22Rv1 (cell line): ENCODE measurements around the gene SLC12A8.

Source experiments
- H3K27ac ChIP-seq: fragments of 450-650 bp; 2 replicates; pipeline ENCODE4 v1.5.1; 2017
- ZFX ChIP-seq: fragments of 450-650 bp; IDR thresholded peaks from 2 replicates; pipeline ENCODE4 v1.6.1; 2017; ENCODE audit warnings: antibody characterized with exemption, borderline replicate concordance
- TF ChIP-seq, protein P1 (sequence below): fragments of 450-650 bp; IDR thresholded peaks from 2 replicates; pipeline ENCODE4 v1.5.1; 2017; ENCODE audit warnings: mild to moderate bottlenecking

SLC12A8 gene

GRCh38 chr3:125186800-125187598, 25.5 kb downstream of the SLC12A8 start:
- H3K27ac ChIP-seq, result no peak overlapping the region
- TF ChIP-seq, protein P1, sequence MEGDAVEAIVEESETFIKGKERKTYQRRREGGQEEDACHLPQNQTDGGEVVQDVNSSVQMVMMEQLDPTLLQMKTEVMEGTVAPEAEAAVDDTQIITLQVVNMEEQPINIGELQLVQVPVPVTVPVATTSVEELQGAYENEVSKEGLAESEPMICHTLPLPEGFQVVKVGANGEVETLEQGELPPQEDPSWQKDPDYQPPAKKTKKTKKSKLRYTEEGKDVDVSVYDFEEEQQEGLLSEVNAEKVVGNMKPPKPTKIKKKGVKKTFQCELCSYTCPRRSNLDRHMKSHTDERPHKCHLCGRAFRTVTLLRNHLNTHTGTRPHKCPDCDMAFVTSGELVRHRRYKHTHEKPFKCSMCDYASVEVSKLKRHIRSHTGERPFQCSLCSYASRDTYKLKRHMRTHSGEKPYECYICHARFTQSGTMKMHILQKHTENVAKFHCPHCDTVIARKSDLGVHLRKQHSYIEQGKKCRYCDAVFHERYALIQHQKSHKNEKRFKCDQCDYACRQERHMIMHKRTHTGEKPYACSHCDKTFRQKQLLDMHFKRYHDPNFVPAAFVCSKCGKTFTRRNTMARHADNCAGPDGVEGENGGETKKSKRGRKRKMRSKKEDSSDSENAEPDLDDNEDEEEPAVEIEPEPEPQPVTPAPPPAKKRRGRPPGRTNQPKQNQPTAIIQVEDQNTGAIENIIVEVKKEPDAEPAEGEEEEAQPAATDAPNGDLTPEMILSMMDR, result no peak
- no peak for TF ChIP-seq ZFX

- no peak for TF ChIP-seq ZFX
- TF ChIP-seq, protein P1, result no peak
- H3K27ac ChIP-seq, result no peak overlapping the region
Measured at GRCh38 chr3:125186261-125186787, 26.2 kb downstream of the SLC12A8 start.

- H3K27ac ChIP-seq, result no peak overlapping the region
- no peak for TF ChIP-seq ZFX
- TF ChIP-seq, protein P1, result no peak
Measured at GRCh38 chr3:125185805-125186204, 26.7 kb downstream of the SLC12A8 start.

DNA sequence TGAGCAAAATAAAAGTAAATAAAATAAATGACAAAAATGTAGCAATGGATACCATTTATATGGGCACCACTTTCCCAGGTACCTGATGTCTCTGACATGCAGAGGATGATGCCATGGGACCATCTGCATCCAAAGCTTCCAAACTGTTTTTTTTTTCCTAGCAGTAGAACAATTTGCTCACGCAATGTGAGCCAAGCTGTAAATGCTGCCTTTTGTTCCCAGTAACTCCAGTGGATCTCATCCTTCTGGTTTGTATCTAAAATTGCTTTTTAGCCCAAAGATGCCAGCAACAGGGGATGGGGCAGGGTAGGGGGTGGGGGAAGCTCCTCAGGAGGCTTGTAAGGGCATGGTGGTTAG, 32.7 kb downstream of the SLC12A8 start:
- no peak for TF ChIP-seq ZFX
- TF ChIP-seq, protein P1, result no peak
- H3K27ac ChIP-seq, result no peak overlapping the region

- TF ChIP-seq, protein P1, result no peak
- TF ChIP-seq ZFX, result no peak
- no peak overlapping the region for H3K27ac ChIP-seq
Measured at GRCh38 chr3:125179143-125179883, 33.2 kb downstream of the SLC12A8 start.

DNA sequence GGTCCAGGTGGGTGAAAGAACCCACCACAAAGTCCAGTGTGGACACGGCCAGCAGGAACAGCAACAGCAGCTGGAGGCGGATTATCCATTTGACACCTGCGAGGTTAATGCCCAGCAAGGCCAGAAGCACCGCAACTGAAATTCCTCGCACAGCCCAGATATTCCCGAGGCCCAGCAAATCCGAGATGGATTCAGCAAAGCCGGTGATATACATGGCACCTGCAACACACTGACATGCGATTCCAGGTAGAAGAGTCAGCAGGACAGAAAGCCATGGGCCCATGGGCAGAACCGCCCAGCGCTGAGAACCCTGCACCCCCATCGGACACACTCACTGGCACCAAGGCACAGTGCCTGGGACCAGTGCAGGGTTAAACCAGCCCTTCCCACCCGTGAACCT, 34.8 kb downstream of the SLC12A8 start:
- no peak overlapping the region for H3K27ac ChIP-seq
- TF ChIP-seq, protein P1, result no peak
- TF ChIP-seq ZFX, result no peak
